ENCODE measurements around the gene CDC14B. TPM values are rescaled to one million over a fixed set of nuclear protein-coding genes. Genes with fewer than 3 reads are reported as not detected.

CDC14B gene
- polyA plus RNA-seq, 4 donors, result 12.7 to 29.3 (median 27.4) TPM

- DNase-seq (ENCODE audit: low read depth in 4 of 4, low spot score in 3 of 4), result no peak
Observed at GRCh38 chr9:96489482-96489979, 130.1 kb downstream of the CDC14B start.

- DNase-seq (ENCODE audit: low read depth in 4 of 4, low spot score in 3 of 4), result no peak
Observed at GRCh38 chr9:96487949-96488348, 131.7 kb downstream of the CDC14B start.

GRCh38 chr9:96487029-96487396, 132.6 kb downstream of the CDC14B start:
- DNase-seq (ENCODE audit: low read depth in 4 of 4, low spot score in 3 of 4), result no peak

GRCh38 chr9:96486386-96487028, 133.1 kb downstream of the CDC14B start:
- DNase-seq (ENCODE audit: low read depth in 4 of 4, low spot score in 3 of 4), result no peak

GRCh38 chr9:96485280-96485679, 134.4 kb downstream of the CDC14B start:
- no peak for DNase-seq (ENCODE audit: low read depth in 4 of 4, low spot score in 3 of 4)

GRCh38 chr9:96484521-96484931, 135.1 kb downstream of the CDC14B start:
- DNase-seq (ENCODE audit: low read depth in 4 of 4, low spot score in 3 of 4), result no peak

- no peak for DNase-seq (ENCODE audit: low read depth in 4 of 4, low spot score in 3 of 4)
Observed at GRCh38 chr9:96483733-96484390, 135.8 kb downstream of the CDC14B start.

- DNase-seq (ENCODE audit: low read depth in 4 of 4, low spot score in 3 of 4), result no peak
Observed at GRCh38 chr9:96483197-96483596, 136.4 kb downstream of the CDC14B start.

- DNase-seq (ENCODE audit: low read depth in 4 of 4, low spot score in 3 of 4), result no peak
Observed at GRCh38 chr9:96482476-96482875, 137.2 kb downstream of the CDC14B start.

GRCh38 chr9:96480736-96481135, 138.9 kb downstream of the CDC14B start:
- no peak for DNase-seq (ENCODE audit: low read depth in 4 of 4, low spot score in 3 of 4)

- DNase-seq (ENCODE audit: low read depth in 4 of 4, low spot score in 3 of 4), result no peak
Observed at GRCh38 chr9:96478829-96479371, 140.7 kb downstream of the CDC14B start.

GRCh38 chr9:96476591-96476990, 143.1 kb downstream of the CDC14B start:
- DNase-seq (ENCODE audit: low read depth in 4 of 4, low spot score in 3 of 4), result no peak

- no peak for DNase-seq (ENCODE audit: low read depth in 4 of 4, low spot score in 3 of 4)
Observed at GRCh38 chr9:96476013-96476412, 143.6 kb downstream of the CDC14B start.

GRCh38 chr9:96467784-96468183, 151.9 kb downstream of the CDC14B start:
- DNase-seq (ENCODE audit: low read depth in 4 of 4, low spot score in 3 of 4), result no peak

GRCh38 chr9:96464426-96464825, 155.2 kb downstream of the CDC14B start:
- no peak for DNase-seq (ENCODE audit: low read depth in 4 of 4, low spot score in 3 of 4)

GRCh38 chr9:96462541-96462940, 157.1 kb downstream of the CDC14B start:
- no peak for DNase-seq (ENCODE audit: low read depth in 4 of 4, low spot score in 3 of 4)

GRCh38 chr9:96461336-96461735, 158.3 kb downstream of the CDC14B start:
- DNase-seq (ENCODE audit: low read depth in 4 of 4, low spot score in 3 of 4), result no peak

- no peak for DNase-seq (ENCODE audit: low read depth in 4 of 4, low spot score in 3 of 4)
Observed at GRCh38 chr9:96460882-96461281, 158.8 kb downstream of the CDC14B start.

- DNase-seq (ENCODE audit: low read depth in 4 of 4, low spot score in 3 of 4), result no peak
Observed at GRCh38 chr9:96460470-96460869, 159.2 kb downstream of the CDC14B start.

- no peak for DNase-seq (ENCODE audit: low read depth in 4 of 4, low spot score in 3 of 4)
Observed at GRCh38 chr9:96459268-96460007, 160.2 kb downstream of the CDC14B start.

GRCh38 chr9:96458226-96458625, 161.4 kb downstream of the CDC14B start:
- no peak for DNase-seq (ENCODE audit: low read depth in 4 of 4, low spot score in 3 of 4)

All from left renal pelvis (tissue), 4 donors.